Measurements from ENCODE around the gene SCN5A. TPM values are rescaled to one million over a fixed set of nuclear protein-coding genes. Genes with fewer than 3 reads are reported as not detected.

Gene SCN5A
- total and polyA plus RNA-seq, 2 of the 8 experiments (the other 6 are each of a cell fraction or from before 2014, with no cell fraction given): 4.8 to 11.4 TPM

DNA sequence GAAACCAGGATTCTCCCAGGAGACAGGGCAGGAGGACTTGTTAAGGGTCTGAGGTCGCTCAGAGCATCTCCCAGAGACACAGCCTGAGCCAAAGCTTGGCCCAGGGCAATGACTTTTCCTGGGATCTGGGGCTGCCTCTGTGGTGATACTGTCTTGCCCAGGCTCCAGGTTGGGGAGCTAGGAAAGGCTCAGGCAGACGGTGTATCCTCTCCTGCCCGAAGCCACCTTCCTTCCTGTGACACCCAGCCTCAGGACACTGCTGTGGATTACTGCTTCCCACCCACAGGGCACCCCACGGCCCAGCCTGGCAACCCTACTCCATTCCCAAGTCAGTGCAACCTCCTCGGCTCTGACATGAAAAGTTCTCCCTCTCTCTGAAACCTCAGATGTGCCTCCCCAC is 31.9 kb downstream of the SCN5A start:
- no peak for FAIRE-seq
- Histone ChIP-seq H4K91ac (replicated peaks; ENCODE audit: insufficient read length, low read length) (no peak overlapping the region), H3K23ac (ENCODE audit: insufficient read length) (no peak overlapping the region), H3K79me2 (ENCODE audit: control insufficient read depth in 1 of 2, insufficient read depth in 2 of 2, low read length in 2 of 2) (no peaks in the 10 kb centered on the region), H3K4me1 (replicated peaks in 1 of 4; ENCODE audit: control insufficient read depth in 3 of 4, insufficient read depth in 4 of 4, low read length in 3 of 4) (peaks cover 5 to 9% (median 5%) of the 10 kb centered on the region in 4 experiments), H4K8ac (ENCODE audit: extremely low read depth, insufficient read depth, low read length) (no peak overlapping the region), H2AFZ (ENCODE audit: low read length) (no peak overlapping the region), H3K18ac (ENCODE audit: extremely low read depth, low read length) (no peak overlapping the region), H2BK15ac (ENCODE audit: low read length) (no peak overlapping the region), H4K20me1 (replicated peaks in 1 of 2; ENCODE audit: control insufficient read depth in 1 of 2, insufficient read depth in 2 of 2, low read length in 2 of 2) (no peaks in the 10 kb centered on the region), H3K23me2 (ENCODE audit: low read depth, low read length) (no peaks in the 10 kb centered on the region), H3K14ac (ENCODE audit: insufficient read length) (no peak overlapping the region), H3K9ac (replicated peaks in 1 of 4; ENCODE audit: extremely low read depth in 1 of 4, low read depth in 3 of 4, low read length in 3 of 4) (no peak overlapping the region), H2AK5ac (ENCODE audit: low read depth, low read length) (no peak overlapping the region), H3K56ac (replicated peaks; ENCODE audit: insufficient read length, low read depth, low read length) (no peak overlapping the region), H3K27ac (ENCODE audit: low read depth, low read length) (no peak overlapping the region), H3K4ac (replicated peaks; ENCODE audit: insufficient read length, low read depth, low read length) (no peak overlapping the region), H3K9me3 (ENCODE audit: insufficient read depth in 2 of 2, low read depth in 1 of 2, low read length in 1 of 2) (no peaks in the 10 kb centered on the region), H2BK20ac (ENCODE audit: low read length) (no peak overlapping the region), H4K5ac (ENCODE audit: insufficient read length, low read depth, low read length) (no peak overlapping the region), H3K4me3 (ENCODE audit: extremely low read depth in 1 of 4, insufficient read depth in 2 of 4, low read depth in 3 of 4, low read length in 4 of 4) (no peak overlapping the region), H2BK12ac (ENCODE audit: low read depth, low read length) (no peak overlapping the region), H3K27me3 (replicated peaks in 1 of 4; ENCODE audit: control insufficient read depth in 3 of 4, extremely low read depth in 1 of 4, insufficient read depth in 3 of 4, low read length in 3 of 4) (no peaks in the 10 kb centered on the region), H2BK120ac (replicated peaks; ENCODE audit: low read depth, low read length) (no peak overlapping the region), H3K79me1 (ENCODE audit: low read depth, low read length) (no peaks in the 10 kb centered on the region), H3K4me2 (ENCODE audit: insufficient read depth in 1 of 2, low read depth in 2 of 2, low read length in 2 of 2) (no peak overlapping the region), H3K36me3 (ENCODE audit: control insufficient read depth in 2 of 4, insufficient read depth in 4 of 4, low read length in 3 of 4) (no peaks in the 10 kb centered on the region), H2BK5ac (ENCODE audit: low read depth, low read length) (no peak overlapping the region)
- CTCF ChIA-PET (ENCODE audit: partially characterized antibody): interaction anchor here (1.0 to 30.9 kb wide), 5 partner anchors 19 to 223 kb away, joined by 3 to 538 read pairs (median 16); partner anchors contain the start of gene SCN5A
- DNase-seq (ENCODE audit: low read depth in 1 of 2, low spot score in 2 of 2): no peak
- WGBS, 2 experiments (ENCODE audit: extremely low coverage in 1 of 2, insufficient coverage in 1 of 2, insufficient read length in 1 of 2, insufficient replicate concordance in 2 of 2, low coverage in 1 of 2, low lambda C conversion rate in 2 of 2, missing lambda C conversion rate in 1 of 2): 100% methylated on average over 3 of the region's 5 CpGs; no CpG with 5 or more reads in 1 of the 2 experiments
- POLR2A ChIA-PET (ENCODE audit: partially characterized antibody): interaction anchor here (1.0 kb wide), 1 partner anchor 11 kb away, joined by 3 read pairs; no protein-coding TSS in a partner anchor
- TF ChIP-seq ASH2L (IDR thresholded peaks at IDR 0.05; ENCODE audit: low read length): no peak
